GM21390 (cell line): ENCODE measurements around the gene ATIC.

Experiments
- ATAC-seq: cut with Tn5 transposase; IDR thresholded peaks from one replicate; pipeline ENCODE4 v1.9.1; 2021; ENCODE audit not compliant: unreplicated experiment

The ATIC gene

GRCh38 chr2:215374642-215375466, 63.0 kb downstream of the ATIC start:
- no peak for ATAC-seq

DNA sequence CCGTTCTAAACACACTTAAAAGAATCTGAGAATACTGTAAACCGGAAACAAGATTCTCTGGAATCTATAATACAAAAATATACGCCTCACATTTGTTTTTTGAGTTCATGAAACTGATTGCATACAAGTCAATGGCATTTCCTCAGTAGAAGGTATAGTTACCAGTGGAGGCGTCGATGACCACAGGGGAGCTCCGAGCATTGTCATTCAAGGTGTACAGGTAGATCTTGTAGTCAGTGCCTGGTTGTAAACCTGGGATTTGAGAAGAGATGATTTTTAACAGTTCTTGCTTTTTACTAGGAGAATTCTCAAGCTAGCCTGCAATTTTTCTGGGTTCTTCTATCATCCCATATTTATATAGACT, 63.6 kb downstream of the ATIC start:
- no peak for ATAC-seq

GRCh38 chr2:215376103-215376780, 64.4 kb downstream of the ATIC start:
- no peak for ATAC-seq

DNA sequence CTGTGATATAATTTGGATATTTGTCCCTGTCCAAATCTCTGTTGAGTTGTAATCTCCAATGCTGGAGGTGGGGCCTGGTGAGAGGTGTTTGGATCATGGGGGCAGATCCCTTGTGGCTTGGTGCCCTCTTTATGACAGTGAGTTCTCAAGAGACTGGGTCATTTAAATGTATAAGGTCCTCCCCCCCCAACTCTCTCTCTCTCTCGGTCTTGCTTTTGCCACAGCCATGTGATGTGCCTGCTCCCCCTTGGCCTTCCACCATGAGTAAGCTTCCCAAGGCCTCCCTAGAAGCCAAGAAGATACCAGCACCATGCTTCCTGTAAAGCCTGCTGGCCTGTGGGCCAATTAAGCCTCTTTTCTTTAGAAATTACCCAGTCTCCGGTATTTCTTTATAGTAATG, 65.4 kb downstream of the ATIC start:
- ATAC-seq, result no peak

DNA sequence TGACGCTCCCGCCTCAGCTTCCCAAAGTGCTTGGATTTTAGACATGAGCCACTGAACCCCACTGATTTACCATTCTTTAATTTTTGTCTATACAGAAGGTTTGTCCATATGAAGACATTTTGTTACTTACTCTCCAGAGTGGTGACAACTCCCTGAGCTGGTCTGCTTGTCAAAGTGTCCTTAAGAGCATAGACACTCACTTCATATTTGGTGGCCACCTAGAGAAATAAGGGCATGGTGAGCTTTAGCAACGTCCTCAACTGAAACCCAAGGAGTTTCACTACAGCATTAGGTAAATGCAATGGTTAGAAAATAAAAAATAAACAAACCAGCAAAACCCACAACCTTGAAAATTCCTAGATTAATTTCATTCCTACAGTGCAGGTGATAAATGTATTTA, 66.2 kb downstream of the ATIC start:
- ATAC-seq, result no peak

GRCh38 chr2:215379039-215379438, 67.2 kb downstream of the ATIC start:
- no peak for ATAC-seq

DNA sequence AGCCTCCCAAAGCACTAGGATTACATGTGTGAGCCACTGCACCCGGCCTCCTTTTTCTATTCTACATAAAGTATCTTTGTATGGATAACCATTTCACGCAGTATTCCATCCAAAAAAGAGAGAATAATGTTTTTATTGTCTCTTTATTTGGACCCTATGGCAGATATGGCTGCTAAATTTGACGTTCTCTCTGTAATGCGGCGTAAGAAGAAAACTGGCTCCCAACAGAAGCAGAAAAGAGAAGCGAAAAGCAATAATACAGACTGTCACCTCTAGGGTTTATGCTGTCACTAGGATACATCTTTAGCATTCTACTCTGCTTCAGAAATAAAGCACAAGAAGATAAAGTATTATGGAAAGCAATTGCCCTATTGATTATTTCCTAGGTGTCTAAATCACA, 68.1 kb downstream of the ATIC start:
- no peak for ATAC-seq

GRCh38 chr2:215380699-215381098, 68.8 kb downstream of the ATIC start:
- no peak for ATAC-seq

DNA sequence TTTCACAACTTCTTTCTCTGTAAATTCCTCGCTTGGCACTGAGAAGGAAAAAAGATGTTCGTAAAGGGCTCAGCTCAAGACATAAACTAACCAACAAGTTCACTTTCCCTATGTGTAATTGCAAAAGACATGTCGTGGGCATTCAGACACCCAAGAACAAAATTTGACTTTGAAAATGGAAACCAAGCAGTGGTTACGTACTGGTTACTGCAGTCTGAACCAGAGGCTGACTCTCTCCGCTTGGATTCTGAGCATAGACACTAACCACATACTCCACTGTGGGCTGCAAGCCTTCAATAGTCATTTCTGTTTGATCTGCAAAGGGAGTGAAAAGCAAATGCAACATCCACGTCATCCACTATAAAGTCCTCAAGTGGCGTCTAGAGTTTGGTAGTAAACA, 70.2 kb downstream of the ATIC start:
- no peak for ATAC-seq

DNA sequence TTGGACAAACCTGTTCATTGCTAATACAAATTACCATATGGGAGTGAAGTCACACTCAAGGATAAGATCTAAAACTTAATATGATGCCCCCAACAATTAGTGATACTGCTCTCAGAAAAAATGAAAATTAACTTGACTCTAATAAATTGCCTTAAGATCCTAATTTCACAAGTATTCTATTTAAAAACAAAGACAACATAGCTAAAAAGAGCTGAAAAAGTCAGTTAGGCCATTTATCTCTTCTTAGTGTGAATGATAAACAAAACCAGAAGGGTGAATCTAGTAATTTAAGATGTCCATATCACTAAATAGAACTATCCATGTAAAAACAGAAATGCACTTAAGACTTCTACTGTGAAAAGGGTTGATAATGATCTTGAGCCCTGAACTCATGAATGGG, 70.6 kb downstream of the ATIC start:
- no peak for ATAC-seq

GRCh38 chr2:215383652-215384279, 71.9 kb downstream of the ATIC start:
- ATAC-seq, result no peak

- ATAC-seq, result no peak
These were observed 72.9 kb downstream of the ATIC start for GRCh38 chr2:215384710-215385109.

- ATAC-seq, result no peak
These were observed 74.7 kb downstream of the ATIC start for GRCh38 chr2:215386566-215386965.

DNA sequence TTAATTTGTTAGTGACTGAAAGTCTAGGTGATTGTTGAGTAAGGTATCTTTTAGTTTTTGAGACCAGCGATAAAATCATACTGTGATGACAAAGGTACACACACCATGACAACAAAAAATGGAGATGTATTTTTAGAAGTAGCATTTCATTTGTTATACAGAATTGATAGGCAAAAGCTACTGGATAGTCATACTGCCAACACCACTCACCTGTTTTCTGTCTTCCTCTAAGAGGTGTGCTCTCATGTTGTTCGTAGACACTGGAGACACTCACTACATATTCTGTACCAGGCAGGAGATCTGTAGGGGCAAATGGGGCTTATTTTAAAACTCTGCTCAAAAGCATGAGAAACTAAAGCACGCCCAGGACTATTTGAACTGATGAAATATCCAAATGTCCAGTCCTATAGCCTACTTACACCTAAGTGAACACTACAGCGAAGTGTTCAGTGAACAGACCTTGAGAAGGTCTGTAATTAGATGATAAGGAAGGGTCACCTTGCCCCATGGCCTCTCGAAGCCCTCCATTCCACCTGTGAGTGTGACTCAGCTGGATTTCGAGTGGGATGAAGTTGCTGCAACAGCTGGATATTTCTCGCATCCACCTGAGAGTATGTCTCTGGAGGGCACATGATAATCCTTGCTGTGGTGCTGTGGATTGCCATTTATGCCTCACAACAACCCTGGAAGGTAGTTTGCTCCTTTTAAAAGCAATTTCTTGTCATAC, 76.3 kb downstream of the ATIC start:
- ATAC-seq, result no peak

- ATAC-seq, result no peak
These were observed 78.7 kb downstream of the ATIC start for GRCh38 chr2:215390550-215390913.

DNA sequence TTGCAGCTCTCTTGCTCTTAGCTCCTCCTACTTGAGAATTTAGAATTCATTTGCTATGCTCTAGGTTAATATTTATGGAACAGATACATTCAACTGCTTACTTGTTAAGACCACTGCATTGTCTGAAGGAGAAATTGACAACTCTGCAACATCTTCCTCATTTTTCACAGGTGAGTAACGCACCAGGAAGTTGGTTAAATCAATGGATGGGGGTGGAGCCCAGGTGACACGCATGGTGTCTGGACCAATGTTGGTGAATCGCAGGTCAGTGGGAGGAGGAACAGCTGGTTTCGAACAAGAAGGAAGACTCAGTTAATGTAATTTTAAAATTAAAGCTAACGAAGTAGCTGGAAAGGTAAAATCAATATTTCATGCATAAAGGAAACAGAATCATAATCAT, 79.7 kb downstream of the ATIC start:
- ATAC-seq, result no peak

DNA sequence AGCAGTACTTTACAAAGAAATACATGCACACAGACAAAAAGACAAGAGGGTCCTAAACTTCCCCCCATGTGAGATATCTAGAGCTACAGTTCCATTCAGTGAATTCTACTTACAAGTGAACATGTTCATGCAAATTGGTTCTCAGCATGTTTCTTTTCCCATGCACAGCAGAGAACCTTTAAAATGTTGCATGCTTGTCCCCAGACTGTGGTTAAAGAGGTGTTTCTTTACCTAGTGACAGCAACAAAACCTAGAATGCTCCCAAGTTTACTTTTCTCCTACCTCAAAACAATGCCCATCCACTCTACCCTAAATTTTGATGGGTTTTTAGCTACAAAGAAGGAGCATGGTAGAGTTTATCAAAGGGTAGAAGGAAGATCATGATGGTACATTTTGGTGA, 80.3 kb downstream of the ATIC start:
- ATAC-seq, result no peak

DNA sequence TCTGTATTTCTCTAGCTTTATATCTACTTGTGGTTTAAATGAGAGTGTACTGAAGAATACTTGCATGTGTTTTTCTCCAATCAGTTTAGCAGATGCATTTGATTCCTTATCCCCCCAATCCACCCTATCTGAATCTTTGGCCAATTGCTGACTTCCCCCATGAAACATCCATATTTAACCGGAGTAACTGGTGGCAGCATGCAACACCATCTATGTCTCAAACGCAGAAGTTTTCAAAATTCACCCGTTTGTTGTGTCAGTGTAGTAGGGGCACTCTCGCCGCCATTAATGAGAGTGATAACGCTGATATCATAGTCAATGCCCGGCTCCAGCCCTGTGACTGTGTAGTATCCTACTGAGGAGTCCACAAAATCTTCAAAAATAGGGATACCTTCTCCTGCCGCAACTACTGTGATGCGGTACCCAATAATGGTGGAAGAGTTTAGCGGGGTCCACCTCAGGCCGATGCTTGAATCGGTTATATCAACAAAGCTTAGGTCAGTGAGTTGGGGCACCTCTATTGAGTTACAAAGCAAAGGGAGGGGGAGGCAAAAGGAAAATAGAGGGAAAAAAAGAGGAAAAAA, 80.9 kb downstream of the ATIC start:
- no peak for ATAC-seq

GRCh38 chr2:215394102-215394805, 82.4 kb downstream of the ATIC start:
- ATAC-seq, result no peak

- ATAC-seq, result no peak
These were observed 84.0 kb downstream of the ATIC start for GRCh38 chr2:215395687-215396460.
